GM21360 (cell line): ENCODE measurements around the gene CCNG2.

ENCODE experiments used
- ATAC-seq: cut with Tn5 transposase; IDR thresholded peaks from one replicate; pipeline ENCODE4 v1.9.1; 2021; ENCODE audit warnings: mild to moderate bottlenecking, moderate library complexity; ENCODE audit not compliant: unreplicated experiment

CCNG2 gene

GRCh38 chr4:77199701-77200100 is 42.7 kb downstream of the CCNG2 start:
- no peak for ATAC-seq

GRCh38 chr4:77201343-77201742 is 44.3 kb downstream of the CCNG2 start:
- no peak for ATAC-seq

GRCh38 chr4:77201857-77202256 is 44.9 kb downstream of the CCNG2 start:
- no peak for ATAC-seq

- ATAC-seq, result no peak
Measured at GRCh38 chr4:77202491-77202890, 45.5 kb downstream of the CCNG2 start.

GRCh38 chr4:77203380-77204197 is 46.6 kb downstream of the CCNG2 start:
- peak; percentile 71 for ATAC-seq

GRCh38 chr4:77204621-77205020 is 47.6 kb downstream of the CCNG2 start:
- no peak for ATAC-seq

GRCh38 chr4:77209012-77209411 is 52.0 kb downstream of the CCNG2 start:
- ATAC-seq, result no peak

GRCh38 chr4:77209936-77210335 is 52.9 kb downstream of the CCNG2 start:
- no peak for ATAC-seq

GRCh38 chr4:77215107-77215506 is 58.1 kb downstream of the CCNG2 start:
- ATAC-seq, result no peak

- ATAC-seq, result no peak
Measured at GRCh38 chr4:77217526-77217925, 60.5 kb downstream of the CCNG2 start.

GRCh38 chr4:77219266-77219665 is 62.3 kb downstream of the CCNG2 start:
- ATAC-seq, result no peak
